Measurements from ENCODE around the gene MED28.

DNA sequence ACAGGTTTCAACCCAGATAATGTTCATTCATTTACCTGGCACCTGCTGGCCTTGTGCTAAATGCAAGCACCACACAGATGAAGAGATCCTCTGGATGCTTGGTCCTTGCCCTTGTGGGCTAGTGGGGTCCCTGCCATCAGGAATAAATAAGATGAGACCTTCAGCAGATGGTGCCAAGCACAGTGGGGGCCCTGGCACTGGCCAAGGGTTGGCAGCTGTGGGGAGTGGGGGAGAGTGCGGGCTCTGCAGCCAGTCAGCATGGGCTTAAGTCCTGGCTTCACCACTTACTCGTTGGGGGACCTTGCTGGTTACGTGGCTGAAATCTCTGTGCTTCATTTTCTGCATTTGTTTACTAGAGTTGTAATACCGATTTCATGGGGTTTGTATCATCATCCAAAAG, 30.5 kb upstream of the MED28 start:
- TF ChIP-seq POLR2A (IDR thresholded peaks at IDR 0.05), result no peak
- TF ChIP-seq, protein P1, sequence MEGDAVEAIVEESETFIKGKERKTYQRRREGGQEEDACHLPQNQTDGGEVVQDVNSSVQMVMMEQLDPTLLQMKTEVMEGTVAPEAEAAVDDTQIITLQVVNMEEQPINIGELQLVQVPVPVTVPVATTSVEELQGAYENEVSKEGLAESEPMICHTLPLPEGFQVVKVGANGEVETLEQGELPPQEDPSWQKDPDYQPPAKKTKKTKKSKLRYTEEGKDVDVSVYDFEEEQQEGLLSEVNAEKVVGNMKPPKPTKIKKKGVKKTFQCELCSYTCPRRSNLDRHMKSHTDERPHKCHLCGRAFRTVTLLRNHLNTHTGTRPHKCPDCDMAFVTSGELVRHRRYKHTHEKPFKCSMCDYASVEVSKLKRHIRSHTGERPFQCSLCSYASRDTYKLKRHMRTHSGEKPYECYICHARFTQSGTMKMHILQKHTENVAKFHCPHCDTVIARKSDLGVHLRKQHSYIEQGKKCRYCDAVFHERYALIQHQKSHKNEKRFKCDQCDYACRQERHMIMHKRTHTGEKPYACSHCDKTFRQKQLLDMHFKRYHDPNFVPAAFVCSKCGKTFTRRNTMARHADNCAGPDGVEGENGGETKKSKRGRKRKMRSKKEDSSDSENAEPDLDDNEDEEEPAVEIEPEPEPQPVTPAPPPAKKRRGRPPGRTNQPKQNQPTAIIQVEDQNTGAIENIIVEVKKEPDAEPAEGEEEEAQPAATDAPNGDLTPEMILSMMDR (IDR thresholded peaks at IDR 0.05), result no peak

All from esophagus squamous epithelium (tissue), 4 donors.